SK-MEL-5 (cell line): Measurements from ENCODE around the gene FCHSD2. TPM values are rescaled to one million over a fixed set of nuclear protein-coding genes. Genes with fewer than 3 reads are reported as not detected.
"Not testable (repeated sequence)": the region's sequence is repeated elsewhere in the genome, so short reads cannot be mapped to it uniquely, and the experiment has no call there.

Source experiments
- DNase-seq: peaks from one replicate; pipeline ENCODE4 v3.0.0-alpha.2; 2016; ENCODE audit warnings: low read depth, low spot score
- in situ Hi-C: cut with HindIII; loops from 2 replicates; pipeline ENCODE4 v1.10.0; 2016; ENCODE audit warnings: low sequenced_read_pairs, high pct_unique_total_duplicates, low pct_unique_long_range_greater_than_20kb
- total RNA-seq: library from RNA; depleted of rRNA; stranded (reverse); fragments of >200 nt; shearing (Covaris generic); gene quantifications from 2 replicates; pipeline ENCODE4 v1.2.3, GENCODE V29; 2014

The FCHSD2 gene
- total RNA-seq, 1 experiment from 2014 or later, result 7.8 TPM

- in situ Hi-C loops, result no loop called here
These were observed 303.3 kb downstream of the FCHSD2 start for GRCh38 chr11:72838691-72839305.

DNA sequence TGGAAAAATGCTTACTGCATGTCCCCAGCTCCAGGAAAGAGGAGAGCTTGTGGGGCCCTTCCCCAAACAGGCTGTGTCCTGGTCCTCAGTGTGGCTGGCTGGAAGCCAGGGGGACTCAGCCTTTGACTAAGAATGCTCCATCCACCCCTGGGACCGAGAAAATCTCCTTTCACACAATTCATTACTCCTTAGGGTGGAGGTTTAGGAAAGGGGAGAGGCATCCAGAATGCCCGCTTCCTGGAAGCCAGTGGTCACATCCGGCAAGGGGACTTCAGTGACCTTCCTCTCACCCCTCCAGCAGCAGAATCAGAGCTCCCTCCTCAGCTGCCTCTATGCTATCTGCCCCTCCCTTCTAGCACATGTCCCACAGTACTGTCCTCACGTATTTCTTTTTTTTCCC is 306.0 kb downstream of the FCHSD2 start:
- no peak for DNase-seq
- in situ Hi-C loops, result no loop called here

More at GRCh38 chr11:72838691-72839305, 303.3 kb downstream of the FCHSD2 start:
- DNase-seq, result no peak

- in situ Hi-C loops, result no loop called here
These were observed 307.2 kb downstream of the FCHSD2 start for GRCh38 chr11:72834905-72835304.

GRCh38 chr11:72833811-72834493 is 308.2 kb downstream of the FCHSD2 start:
- peak; percentile 30 for DNase-seq

More at GRCh38 chr11:72834905-72835304, 307.2 kb downstream of the FCHSD2 start:
- no peak for DNase-seq

GRCh38 chr11:72833083-72833733 is 308.9 kb downstream of the FCHSD2 start:
- in situ Hi-C loops, result no loop called here
- no peak for DNase-seq

More at GRCh38 chr11:72833811-72834493, 308.2 kb downstream of the FCHSD2 start:
- in situ Hi-C loops, result no loop called here

DNA sequence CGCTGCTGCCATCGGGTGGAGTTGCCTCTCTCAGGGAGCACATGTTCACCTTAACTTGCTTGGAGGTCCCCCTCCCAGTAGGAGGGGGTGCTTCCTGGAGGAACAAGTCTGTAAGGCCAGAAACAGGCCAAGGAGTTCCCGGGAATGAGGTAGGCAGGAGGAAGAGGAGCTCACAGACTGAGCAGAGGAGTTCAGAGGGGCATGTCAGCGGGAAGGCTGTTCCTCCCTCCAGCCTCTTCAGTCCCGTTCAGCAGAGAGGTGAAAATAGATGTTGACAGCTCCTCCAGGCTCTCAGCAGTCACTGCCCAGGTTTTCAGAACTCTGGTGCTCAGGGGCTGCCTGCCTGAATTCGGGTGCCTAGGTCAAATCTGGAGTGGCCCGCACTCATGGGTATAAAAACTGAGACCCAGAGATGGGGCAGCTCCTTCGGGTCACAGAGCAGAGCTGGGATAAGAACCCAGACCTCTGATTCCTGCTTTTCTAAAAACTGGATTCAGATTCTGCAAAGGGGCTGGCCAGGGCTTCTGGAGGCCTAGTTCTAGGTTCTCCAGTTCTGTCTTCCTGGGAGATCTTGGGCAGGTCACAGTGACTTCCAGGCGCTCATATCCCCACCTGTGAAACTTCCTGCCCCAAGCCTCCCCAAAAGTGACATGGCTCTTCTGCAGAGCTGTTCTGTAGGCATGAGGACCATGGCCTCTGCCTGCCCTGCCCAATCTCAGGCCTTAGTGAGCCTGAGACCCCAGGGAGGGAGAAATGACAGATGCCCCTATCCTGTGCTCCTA is 309.6 kb downstream of the FCHSD2 start:
- DNase-seq, result no peak

GRCh38 chr11:72831521-72832300 is 310.4 kb downstream of the FCHSD2 start:
- in situ Hi-C loops, result no loop called here
- peak; percentile 90 for DNase-seq

More for the DNA sequence above, 309.6 kb downstream of the FCHSD2 start:
- in situ Hi-C loops, result no loop called here

GRCh38 chr11:72829884-72830533 is 312.1 kb downstream of the FCHSD2 start:
- in situ Hi-C loops, result no loop called here
- no peak for DNase-seq

DNA sequence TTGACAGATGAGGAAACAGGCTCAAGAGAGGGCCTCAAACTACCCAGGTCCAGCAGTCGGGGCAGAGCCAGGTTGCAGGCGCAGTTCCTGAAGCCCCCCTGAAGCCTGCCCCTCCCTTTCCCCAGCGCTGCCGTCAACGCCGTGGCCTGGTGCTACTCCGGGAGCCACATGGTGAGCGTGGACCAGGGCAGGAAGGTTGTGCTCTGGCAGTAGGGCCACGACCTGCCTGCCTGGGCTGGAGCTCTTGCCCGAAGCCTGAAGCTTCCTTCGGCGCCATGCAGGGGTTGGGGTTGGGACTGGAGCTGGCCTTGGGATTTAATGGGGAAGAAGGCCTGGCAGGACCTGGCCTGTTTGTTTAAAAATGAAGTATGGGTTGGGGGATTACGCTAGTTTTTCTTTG is 312.9 kb downstream of the FCHSD2 start:
- DNase-seq, result no peak
- in situ Hi-C loops, result no loop called here

DNA sequence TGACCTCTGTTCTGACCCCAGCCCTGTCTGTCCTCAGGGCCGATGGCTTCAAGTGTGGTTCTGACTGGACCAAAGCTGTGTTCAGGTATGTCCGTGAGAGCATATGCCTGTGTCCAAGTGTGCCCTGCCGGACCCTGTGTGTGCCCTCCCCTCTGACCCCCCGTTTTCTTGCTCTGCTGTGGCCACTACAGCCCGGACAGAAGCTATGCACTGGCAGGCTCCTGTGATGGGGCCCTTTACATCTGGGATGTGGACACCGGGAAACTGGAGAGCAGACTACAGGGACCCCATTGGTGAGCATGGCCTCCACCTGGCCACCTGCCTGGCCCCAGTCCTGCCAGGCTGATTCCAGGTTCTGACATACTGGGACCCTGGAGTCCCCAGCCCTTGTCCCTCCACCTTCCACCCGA is 313.4 kb downstream of the FCHSD2 start:
- in situ Hi-C loops, result no loop called here

DNA sequence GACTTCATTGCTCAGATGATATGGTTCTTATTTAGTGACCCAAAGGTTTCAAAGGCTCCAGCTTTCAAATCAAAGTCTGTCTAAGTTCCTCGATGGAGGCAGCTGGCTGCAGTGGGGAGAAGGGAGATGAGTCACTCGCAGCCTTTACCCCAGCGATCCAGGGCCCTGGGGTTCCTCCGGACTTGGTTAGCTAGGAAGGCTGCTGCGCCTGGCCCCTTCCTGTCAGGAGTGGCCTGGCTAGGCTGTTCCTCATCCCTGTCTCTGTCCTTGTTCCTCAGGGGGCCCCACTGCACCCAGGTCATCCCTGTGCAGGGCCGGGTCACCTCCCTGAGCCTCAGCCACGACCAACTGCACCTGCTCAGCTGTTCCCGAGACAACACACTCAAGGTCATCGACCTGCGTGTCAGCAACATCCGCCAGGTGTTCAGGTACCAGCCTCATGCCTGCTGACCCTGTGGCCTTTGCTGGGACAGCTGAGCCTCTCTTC is 314.0 kb downstream of the FCHSD2 start:
- no peak for DNase-seq
- in situ Hi-C loops, result no loop called here

More for the DNA sequence above, 313.4 kb downstream of the FCHSD2 start:
- no peak for DNase-seq

- DNase-seq, in situ Hi-C loops: not testable (repeated sequence)
These were observed 314.5 kb downstream of the FCHSD2 start for GRCh38 chr11:72827656-72828055.

DNA sequence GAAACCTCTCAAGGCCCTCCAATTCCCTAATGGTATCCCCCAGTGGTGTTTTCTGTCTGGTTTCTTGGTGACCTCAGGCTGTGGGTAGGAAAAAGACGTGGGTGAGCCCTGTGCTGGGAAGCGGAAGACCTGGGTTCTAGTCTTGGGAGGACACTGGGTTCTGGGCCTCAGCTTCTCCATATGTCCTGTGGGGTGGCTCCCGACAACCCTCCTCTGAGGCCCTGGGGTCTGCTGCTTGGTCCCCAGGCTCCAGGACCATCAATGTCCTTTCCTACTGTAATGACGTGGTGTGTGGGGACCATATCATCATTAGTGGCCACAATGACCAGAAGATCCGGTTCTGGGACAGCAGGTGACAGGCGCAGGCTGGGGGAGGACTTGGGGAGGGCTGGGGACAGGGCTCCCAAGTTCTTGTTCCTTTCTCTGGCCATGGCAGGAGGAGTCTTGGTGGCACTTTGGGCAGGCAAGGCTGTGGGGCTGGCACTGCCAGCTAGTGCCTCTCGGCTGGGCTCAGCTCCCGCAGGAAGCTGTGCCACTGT is 315.1 kb downstream of the FCHSD2 start:
- in situ Hi-C loops, result no loop called here
- no peak for DNase-seq

DNA sequence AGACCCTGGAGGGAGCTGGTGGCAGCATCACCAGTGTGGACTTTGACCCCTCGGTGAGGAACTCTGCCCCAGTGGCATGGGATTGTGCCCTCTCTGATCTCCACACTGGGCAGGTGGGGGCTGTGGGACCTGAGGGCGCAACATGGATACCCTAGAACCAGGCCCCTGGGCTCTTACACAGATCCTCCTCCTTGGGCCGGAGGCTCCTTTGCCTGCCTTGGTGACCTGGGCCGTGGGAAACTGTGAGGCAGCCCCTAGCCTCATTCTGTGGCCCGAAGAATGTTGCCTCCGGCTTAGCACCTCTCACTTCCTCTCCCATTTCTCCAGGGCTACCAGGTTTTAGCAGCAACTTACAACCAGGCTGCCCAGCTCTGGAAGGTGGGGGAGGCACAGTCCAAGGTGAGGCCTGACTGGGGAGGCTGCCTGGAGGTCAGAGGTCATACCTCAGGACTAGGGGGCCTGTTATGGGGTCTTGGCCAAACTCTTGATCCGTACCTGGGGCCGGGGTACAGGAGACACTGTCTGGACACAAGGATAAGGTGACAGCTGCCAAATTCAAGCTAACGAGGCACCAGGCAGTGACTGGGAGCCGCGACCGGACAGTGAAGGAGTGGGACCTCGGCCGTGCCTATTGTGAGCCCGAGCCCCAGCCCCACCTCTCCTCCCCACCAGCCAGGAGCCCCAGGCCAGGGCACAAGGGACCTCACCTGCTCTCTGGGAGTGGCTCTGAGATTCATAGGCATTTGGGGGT is 315.8 kb downstream of the FCHSD2 start:
- in situ Hi-C loops, result no loop called here
- no peak for DNase-seq

- DNase-seq, result no peak
- in situ Hi-C loops, result no loop called here
These were observed 316.5 kb downstream of the FCHSD2 start for GRCh38 chr11:72825661-72826060.
